Measurements from ENCODE around the gene DOLPP1. TPM values are rescaled to one million over a fixed set of nuclear protein-coding genes. Genes with fewer than 3 reads are reported as not detected.

Gene DOLPP1
- total and polyA plus RNA-seq, 2 of the 13 experiments (the other 11 are each of a cell fraction or from before 2014, with no cell fraction given) = 21.0 to 34.1 TPM

GRCh38 chr9:129104051-129104450 lies 23.1 kb downstream of the DOLPP1 start:
- no peak for DNase-seq (ENCODE audit: low spot score)
- no peak for FAIRE-seq
- Histone ChIP-seq H3K79me2 (ENCODE audit: insufficient read depth, low read length) (peaks cover 1% of the 10 kb centered on the region), H2AFZ (ENCODE audit: low read length) (no peak overlapping the region), H4K20me1 (ENCODE audit: insufficient read depth, low read length) (0 out of 2 replicates have a peak, but pooled peaks cover 3% of the 10 kb centered on the region), H3K4me1 (ENCODE audit: insufficient read depth, low read length) (peaks cover 14% of the 10 kb centered on the region), H3K4me2 (ENCODE audit: low read depth, low read length) (no peak overlapping the region), H3K36me3 (replicated peaks in 1 of 2; ENCODE audit: control insufficient read depth in 1 of 2, insufficient read depth in 2 of 2, low read length in 2 of 2) (peaks cover 0 to 4% of the 10 kb centered on the region in 2 experiments; a peak in 1 of 5 replicates), H3K4me3 (replicated peaks in 1 of 3; ENCODE audit: insufficient read depth in 1 of 3, low read depth in 2 of 3, low read length in 3 of 3) (no peak overlapping the region), H3K27me3 (ENCODE audit: control insufficient read depth in 1 of 2, insufficient read depth in 2 of 2, low read length in 2 of 2) (no peaks in the 10 kb centered on the region), H3K9ac (ENCODE audit: insufficient read depth, low read depth, low read length) (no peak overlapping the region), H3K27ac (ENCODE audit: extremely low read length, insufficient read depth, low read length) (no peak overlapping the region), H3K9me3 (ENCODE audit: low read length) (no peaks in the 10 kb centered on the region)
- CTCF ChIA-PET (ENCODE audit: low intra/inter-chr PET ratio, low total read pairs) = no interaction called here
- WGBS (ENCODE audit: low lambda C conversion rate) = 80% methylated on average over 9 of the region's 11 CpGs
- no peak for ATAC-seq
- intact Hi-C loops (cut with micrococcal nuclease; ENCODE audit: unreplicated experiment) = no loop called here
- in situ Hi-C loops (cut with HindIII; ENCODE audit: extremely low pct_ligation_motif_present, low pct_unique_long_range_greater_than_20kb) = no loop called here
- POLR2A ChIA-PET = interaction anchor here (1.4 to 1.5 kb wide), 2 partner anchors 9 to 23 kb away, joined by 4 to 6 read pairs; partner anchors contain the start of gene DOLPP1
- BruUV-seq (replicated peaks) = no TSS peak
- no peak for TF ChIP-seq ZNF577 (CRISPR knock-in tag; IDR thresholded peaks at IDR 0.05; ENCODE audit: borderline replicate concordance, low read depth)
- TF ChIP-seq ZNF788 (CRISPR knock-in tag; IDR thresholded peaks at IDR 0.05; ENCODE audit: borderline replicate concordance) = no peak
- no peak for TF ChIP-seq NR2F6 (IDR thresholded peaks at IDR 0.05)
- TF ChIP-seq NR2F6 (CRISPR knock-in tag; IDR thresholded peaks at IDR 0.05) = no peak
- no peak for TF ChIP-seq MNT (IDR thresholded peaks at IDR 0.05)
- TF ChIP-seq KDM2A (CRISPR knock-in tag; IDR thresholded peaks at IDR 0.05; ENCODE audit: borderline replicate concordance, low read depth) = no peak
- no peak for TF ChIP-seq ZNF614 (CRISPR knock-in tag; IDR thresholded peaks at IDR 0.05; ENCODE audit: borderline replicate concordance)
- TF ChIP-seq REPIN1 (CRISPR knock-in tag; IDR thresholded peaks at IDR 0.05; ENCODE audit: borderline replicate concordance, low read depth) = no peak
- no peak for TF ChIP-seq ZBTB49 (CRISPR knock-in tag; IDR thresholded peaks at IDR 0.05; ENCODE audit: borderline replicate concordance)
- TF ChIP-seq SPEN (CRISPR knock-in tag; IDR thresholded peaks at IDR 0.05; ENCODE audit: low read depth) = no peak
- no peak for TF ChIP-seq SAP130 (CRISPR knock-in tag; IDR thresholded peaks at IDR 0.05; ENCODE audit: low read depth)
- TF ChIP-seq GZF1 (CRISPR knock-in tag; IDR thresholded peaks at IDR 0.05) = no peak
- TF ChIP-seq ZNF142 (CRISPR knock-in tag; IDR thresholded peaks at IDR 0.05) = no peak

Data from HepG2 (cell line).